Measurements from ENCODE around the gene PAQR6. TPM values are rescaled to one million over a fixed set of nuclear protein-coding genes. Genes with fewer than 3 reads are reported as not detected.

Gene PAQR6, protein sequence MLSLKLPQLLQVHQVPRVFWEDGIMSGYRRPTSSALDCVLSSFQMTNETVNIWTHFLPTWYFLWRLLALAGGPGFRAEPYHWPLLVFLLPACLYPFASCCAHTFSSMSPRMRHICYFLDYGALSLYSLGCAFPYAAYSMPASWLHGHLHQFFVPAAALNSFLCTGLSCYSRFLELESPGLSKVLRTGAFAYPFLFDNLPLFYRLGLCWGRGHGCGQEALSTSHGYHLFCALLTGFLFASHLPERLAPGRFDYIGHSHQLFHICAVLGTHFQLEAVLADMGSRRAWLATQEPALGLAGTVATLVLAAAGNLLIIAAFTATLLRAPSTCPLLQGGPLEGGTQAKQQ
- total RNA-seq (under 1 TPM; 0.23 to 0.75 TPM), polyA plus RNA-seq (under 1 TPM; 0.22 to 0.85 TPM)

- Histone ChIP-seq H3K27ac (ENCODE audit: low read depth in 1 of 2, low read length in 2 of 2) (no peak within 1 kb of the TSS), H3K9me3 (ENCODE audit: control insufficient read depth in 4 of 4, low read length in 3 of 4) (no peaks in the 10 kb centered on the region), H3K4me3 (ENCODE audit: low read depth in 1 of 3, low read length in 3 of 3) (no peak within 1 kb of the TSS), H3K9ac (ENCODE audit: low read depth in 1 of 2, low read length in 2 of 2) (no peak within 1 kb of the TSS), H3K27me3 (ENCODE audit: control insufficient read depth in 4 of 4, insufficient read depth in 4 of 4, low read length in 3 of 4) (no peaks in the 10 kb centered on the region), H3K4me1 (ENCODE audit: control insufficient read depth in 4 of 4, insufficient read depth in 4 of 4, low read length in 3 of 4) (peaks cover 4 to 17% (median 9%) of the 10 kb centered on the region in 4 donors), H3K36me3 (ENCODE audit: control insufficient read depth in 4 of 4, insufficient read depth in 3 of 4, low read depth in 1 of 4, low read length in 3 of 4) (peaks cover 5 to 41% (median 29%) of the 10 kb centered on the region in 4 donors)
- 70% methylated on average over 16 of the region's 16 CpGs for WGBS
- TF ChIP-seq, protein P1, sequence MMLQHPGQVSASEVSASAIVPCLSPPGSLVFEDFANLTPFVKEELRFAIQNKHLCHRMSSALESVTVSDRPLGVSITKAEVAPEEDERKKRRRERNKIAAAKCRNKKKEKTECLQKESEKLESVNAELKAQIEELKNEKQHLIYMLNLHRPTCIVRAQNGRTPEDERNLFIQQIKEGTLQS (IDR thresholded peaks at IDR 0.05) = no peak
- TF ChIP-seq SP1 (IDR thresholded peaks at IDR 0.05) = no peak
- TF ChIP-seq FOXA1 (IDR thresholded peaks at IDR 0.05) = no peak
- TF ChIP-seq EGR1 (IDR thresholded peaks at IDR 0.05; ENCODE audit: low read depth in 2 of 2) = no peak
- TF ChIP-seq JUND (IDR thresholded peaks at IDR 0.05) = no peak
- no peak for TF ChIP-seq HNF4A (conservative IDR thresholded peaks at IDR 0.05)
- TF ChIP-seq FOXA2 (IDR thresholded peaks at IDR 0.05) = no peak
- TF ChIP-seq NR2F2 (IDR thresholded peaks at IDR 0.05) = no peak
- no peak for DNase-seq (ENCODE audit: low spot score)
These were observed at the start of gene PAQR6 for GRCh38 chr1:156247460-156248322. Gene PAQR6 (minus strand): TSS chr1:156248056. CDS start chr1:156246731, 1,325 bp downstream.

DNA sequence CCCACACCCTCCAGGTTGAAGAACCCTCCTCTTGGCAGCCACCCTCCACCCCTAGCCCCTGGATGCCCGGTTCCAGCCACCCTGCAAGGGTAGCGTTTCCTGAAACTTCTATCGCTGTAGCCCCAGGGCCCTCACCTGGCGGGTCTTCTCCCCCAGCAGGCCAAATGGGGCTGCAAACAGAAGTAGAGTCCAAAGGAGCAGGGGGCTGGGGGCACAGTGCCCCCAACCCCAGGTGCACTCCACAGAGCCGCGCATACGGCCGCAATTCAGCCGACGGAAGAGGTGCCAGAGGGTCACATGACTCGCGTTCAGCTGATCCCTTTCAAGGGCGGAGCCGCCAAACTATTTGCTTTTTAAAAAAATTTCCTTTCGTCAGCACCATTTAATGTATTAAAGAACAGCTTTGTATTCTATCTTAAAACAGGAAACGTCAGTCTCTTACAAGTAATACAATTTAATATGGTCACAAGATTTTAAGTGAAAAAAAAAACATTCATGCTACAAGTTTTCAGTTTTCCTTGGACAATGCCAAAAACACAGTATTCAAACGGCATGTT lies 47.6 kb upstream of the PAQR6 start, which contains the start of gene GLMP:
GLMP (minus strand) TSS at position 289 of the 557 bp plus-strand sequence; CDS start at position 255, 34 bp downstream.
- Histone ChIP-seq H3K36me3 (ENCODE audit: control insufficient read depth in 4 of 4, insufficient read depth in 3 of 4, low read depth in 1 of 4, low read length in 3 of 4) (peaks cover 0 to 3% (median 1%) of the 10 kb centered on the region in 4 donors), H3K4me3 (ENCODE audit: low read depth in 1 of 3, low read length in 3 of 3) (peak within 1 kb of the TSS; percentile 75 to 92 (median 91)), H3K4me1 (ENCODE audit: control insufficient read depth in 4 of 4, insufficient read depth in 4 of 4, low read length in 3 of 4) (peaks cover 16 to 54% (median 49%) of the 10 kb centered on the region in 4 donors), H3K27me3 (ENCODE audit: control insufficient read depth in 4 of 4, insufficient read depth in 4 of 4, low read length in 3 of 4) (no peaks in the 10 kb centered on the region), H3K9ac (ENCODE audit: low read depth in 1 of 2, low read length in 2 of 2) (peak within 1 kb of the TSS; percentile 52 to 70), H3K9me3 (ENCODE audit: control insufficient read depth in 4 of 4, low read length in 3 of 4) (no peaks in the 10 kb centered on the region), H3K27ac (ENCODE audit: low read depth in 1 of 2, low read length in 2 of 2) (peak within 1 kb of the TSS in 1 of 2 donors; percentile 49)
- peak; percentile 73 for DNase-seq (ENCODE audit: low spot score)
- WGBS = under 1% methylated on average over 17 of the region's 17 CpGs
- TF ChIP-seq YY1 (IDR thresholded peaks at IDR 0.05) = peak; percentile 37
- TF ChIP-seq TAF1 (conservative IDR thresholded peaks at IDR 0.05) = no peak
- TF ChIP-seq MAX (IDR thresholded peaks at IDR 0.05) = peak; percentile 23
- TF ChIP-seq EGR1 (IDR thresholded peaks at IDR 0.05; ENCODE audit: low read depth in 2 of 2) = peak in 1 of 2 donors; percentile 14
- TF ChIP-seq NR2F2 (IDR thresholded peaks at IDR 0.05) = no peak
- peak in 1 of 2 donors; percentile 29 for TF ChIP-seq HNF4A (conservative IDR thresholded peaks at IDR 0.05)
- TF ChIP-seq GABPA (IDR thresholded peaks at IDR 0.05 in 1 of 2, conservative IDR thresholded peaks at IDR 0.05 in 1 of 2) = peak in 1 of 2 donors; percentile 48
- peak; percentile 70 for TF ChIP-seq ZBTB33 (IDR thresholded peaks at IDR 0.05)
- TF ChIP-seq, protein P1 (IDR thresholded peaks at IDR 0.05) = no peak
- TF ChIP-seq, protein P2, sequence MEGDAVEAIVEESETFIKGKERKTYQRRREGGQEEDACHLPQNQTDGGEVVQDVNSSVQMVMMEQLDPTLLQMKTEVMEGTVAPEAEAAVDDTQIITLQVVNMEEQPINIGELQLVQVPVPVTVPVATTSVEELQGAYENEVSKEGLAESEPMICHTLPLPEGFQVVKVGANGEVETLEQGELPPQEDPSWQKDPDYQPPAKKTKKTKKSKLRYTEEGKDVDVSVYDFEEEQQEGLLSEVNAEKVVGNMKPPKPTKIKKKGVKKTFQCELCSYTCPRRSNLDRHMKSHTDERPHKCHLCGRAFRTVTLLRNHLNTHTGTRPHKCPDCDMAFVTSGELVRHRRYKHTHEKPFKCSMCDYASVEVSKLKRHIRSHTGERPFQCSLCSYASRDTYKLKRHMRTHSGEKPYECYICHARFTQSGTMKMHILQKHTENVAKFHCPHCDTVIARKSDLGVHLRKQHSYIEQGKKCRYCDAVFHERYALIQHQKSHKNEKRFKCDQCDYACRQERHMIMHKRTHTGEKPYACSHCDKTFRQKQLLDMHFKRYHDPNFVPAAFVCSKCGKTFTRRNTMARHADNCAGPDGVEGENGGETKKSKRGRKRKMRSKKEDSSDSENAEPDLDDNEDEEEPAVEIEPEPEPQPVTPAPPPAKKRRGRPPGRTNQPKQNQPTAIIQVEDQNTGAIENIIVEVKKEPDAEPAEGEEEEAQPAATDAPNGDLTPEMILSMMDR (IDR thresholded peaks at IDR 0.05; ENCODE audit: low read depth, low read length, missing input control) = no peak
- no peak for TF ChIP-seq RAD21 (IDR thresholded peaks at IDR 0.05)
- TF ChIP-seq REST (IDR thresholded peaks at IDR 0.05) = peak; percentile 20
- TF ChIP-seq JUND (IDR thresholded peaks at IDR 0.05) = no peak
- TF ChIP-seq RXRA (IDR thresholded peaks at IDR 0.05) = peak in 1 of 2 donors; percentile 21
- TF ChIP-seq SP1 (IDR thresholded peaks at IDR 0.05) = no peak
- TF ChIP-seq HNF4G (IDR thresholded peaks at IDR 0.05) = no peak
- TF ChIP-seq FOXA1 (IDR thresholded peaks at IDR 0.05) = no peak
- TF ChIP-seq FOXA2 (IDR thresholded peaks at IDR 0.05) = no peak

Data from liver (tissue), 9 donors.